ENCODE measurements around the gene UBTD1.

UBTD1 gene

GRCh38 chr10:97590082-97590747 is 91.5 kb downstream of the UBTD1 start:
- no peak for FAIRE-seq

- FAIRE-seq, result no peak
Observed at GRCh38 chr10:97590748-97591495, 92.2 kb downstream of the UBTD1 start.

GRCh38 chr10:97593421-97593820 is 94.7 kb downstream of the UBTD1 start:
- FAIRE-seq, result no peak

GRCh38 chr10:97596101-97597082 is 97.7 kb downstream of the UBTD1 start:
- no peak for FAIRE-seq

- FAIRE-seq, result no peak
Observed at GRCh38 chr10:97597778-97598177, 99.1 kb downstream of the UBTD1 start.

- no peak for FAIRE-seq
Observed at GRCh38 chr10:97598407-97599271, 99.9 kb downstream of the UBTD1 start.

GRCh38 chr10:97599272-97599619 is 100.5 kb downstream of the UBTD1 start:
- FAIRE-seq, result no peak

- no peak for FAIRE-seq
Observed at GRCh38 chr10:97600616-97601015, 101.9 kb downstream of the UBTD1 start.

- no peak for FAIRE-seq
Observed at GRCh38 chr10:97601268-97602215, 102.8 kb downstream of the UBTD1 start.

GRCh38 chr10:97607095-97607636 is 108.4 kb downstream of the UBTD1 start:
- no peak for FAIRE-seq

GRCh38 chr10:97608991-97609561 is 110.4 kb downstream of the UBTD1 start:
- no peak for FAIRE-seq

- no peak for FAIRE-seq
Observed at GRCh38 chr10:97611473-97611872, 112.7 kb downstream of the UBTD1 start.

GRCh38 chr10:97612386-97612785 is 113.7 kb downstream of the UBTD1 start:
- FAIRE-seq, result peak; percentile 92

GRCh38 chr10:97618285-97618684 is 119.6 kb downstream of the UBTD1 start:
- FAIRE-seq, result no peak

GRCh38 chr10:97618733-97619132 is 120.0 kb downstream of the UBTD1 start:
- FAIRE-seq, result no peak

Measured in G401.6 (cell line).